A549 (cell line): Measurements from ENCODE around the gene ALG12. TPM values are rescaled to one million over a fixed set of nuclear protein-coding genes. Genes with fewer than 3 reads are reported as not detected.

ENCODE experiments used
- ATAC-seq, 2 experiments: fragments of 200-7000 bp in 1 of 2; fragments of >200 bp in 1 of 2; cut with Nextera tagmentation in 1 of 2; cut with Tn5 transposase in 1 of 2; 3 replicates each; pipeline versions ENCODE4 v1.8.0 to v1.9.1; 2018 to 2020; ENCODE audit warnings: mild to moderate bottlenecking in 1 of 2, moderate library complexity in 1 of 2
- CTCF ChIA-PET: fragments of 300-600 bp; sonication (Branson Sonifier 250); formaldehyde crosslinking; extraction: SDS; loops from one replicate; lab custom pipeline; 2021; ENCODE audit warnings: antibody characterized with exemption, inconsistent platforms; lab: Yijun Ruan, JAX
- POLR2A ChIA-PET: fragments of 350-600 bp; formaldehyde crosslinking; extraction: SDS; loops from one replicate; lab custom pipeline; 2021; ENCODE audit warnings: antibody characterized with exemption, inconsistent platforms; lab: Yijun Ruan, JAX
- DNase-seq, 2 experiments: peaks; one replicate each; pipeline versions ENCODE4 v3.0.0 to v3.0.0-alpha.2; 2011 to 2016; ENCODE audit warnings: low read depth in 1 of 2, low spot score in 1 of 2
- FAIRE-seq: peaks from 2 replicates; lab custom pipeline; 2011; peaks lifted over from hg19 to GRCh38; lab: Jason Lieb, UNC
- H3K27ac ChIP-seq, 2 experiments: fragments of >200 bp; sonication (Bioruptor Twin); formaldehyde crosslinking; 3 replicates each; pipeline ENCODE4 v1.5.1; 2016 to 2017
- H3K4me1 ChIP-seq: fragments of >200 bp; sonication (Bioruptor Twin); formaldehyde crosslinking; 3 replicates; pipeline ENCODE4 v1.6.1; 2016
- H3K4me2 ChIP-seq: fragments of >200 bp; sonication (Bioruptor Twin); formaldehyde crosslinking; 3 replicates; pipeline ENCODE4 v1.6.1; 2016
- H3K4me3 ChIP-seq: fragments of >200 bp; sonication (Bioruptor Twin); formaldehyde crosslinking; 3 replicates; pipeline ENCODE4 v1.5.1; 2016
- H3K9me3 ChIP-seq: fragments of >200 bp; sonication (Bioruptor Twin); formaldehyde crosslinking; 3 replicates; pipeline ENCODE4 v1.6.1; 2016
- ATOH8 ChIP-seq: fragments of 250-450 bp; sonication (Bioruptor Pico); IDR thresholded peaks from 2 replicates; pipeline ENCODE4 v1.5.0; 2020; ENCODE audit warnings: low read depth, mild to moderate bottlenecking, moderate library complexity
- CEBPB ChIP-seq, 2 experiments: fragments of >200 bp in 1 of 2; sonication (Bioruptor Twin) in 1 of 2; formaldehyde crosslinking in 1 of 2; IDR thresholded peaks; 2 replicates each; pipeline ENCODE4 v1.6.1; 2012 to 2016
- CHD4 ChIP-seq: fragments of 200-600 bp; sonication (generic); IDR thresholded peaks from 2 replicates; pipeline ENCODE4 v1.6.1; 2016; ENCODE audit warnings: antibody characterized with exemption, mild to moderate bottlenecking, borderline replicate concordance
- CTCF ChIP-seq: fragments of >200 bp; sonication (Bioruptor Twin); formaldehyde crosslinking; IDR thresholded peaks from 3 replicates; pipeline ENCODE4 v1.5.1; 2016
- EHMT2 ChIP-seq: fragments of 200-600 bp; sonication (generic); IDR thresholded peaks from 2 replicates; pipeline ENCODE4 v1.6.1; 2016; ENCODE audit warnings: antibody characterized with exemption, low read depth, mild to moderate bottlenecking, moderate library complexity
- EP300 ChIP-seq, 2 experiments: fragments of >200 bp; sonication (Bioruptor Twin); formaldehyde crosslinking; IDR thresholded peaks; 2 replicates in 1 of 2; 3 replicates in 1 of 2; pipeline ENCODE4 v1.6.1; 2016 to 2017
- ESRRA ChIP-seq: fragments of 150-350 bp; IDR thresholded peaks from 2 replicates; pipeline ENCODE4 v1.6.1; 2014; ENCODE audit warnings: mild to moderate bottlenecking, low read length, borderline replicate concordance
- FOSB ChIP-seq: fragments of 250-450 bp; sonication (Bioruptor Pico); IDR thresholded peaks from 2 replicates; pipeline ENCODE4 v1.5.0; 2020; ENCODE audit warnings: mild to moderate bottlenecking, moderate library complexity
- FOSL2 ChIP-seq, 2 experiments: fragments of 450-650 bp in 1 of 2; fragments of >200 bp in 1 of 2; sonication (Bioruptor Twin) in 1 of 2; formaldehyde crosslinking; IDR thresholded peaks; 2 replicates each; pipeline versions ENCODE4 v1.5.0 to v1.6.1; 2016 to 2020; ENCODE audit warnings: mild to moderate bottlenecking in 1 of 2, moderate library complexity in 1 of 2
- FOXS1 ChIP-seq: fragments of 250-450 bp; sonication (Bioruptor Pico); IDR thresholded peaks from 2 replicates; pipeline ENCODE4 v1.5.0; 2020; ENCODE audit warnings: mild to moderate bottlenecking, moderate library complexity
- GATA3 ChIP-seq: IDR thresholded peaks from 2 replicates; pipeline ENCODE4 v1.6.1; 2012; ENCODE audit warnings: borderline replicate concordance
- HDAC2 ChIP-seq: fragments of 200-600 bp; sonication (generic); IDR thresholded peaks from 2 replicates; pipeline ENCODE4 v1.6.1; 2016
- HOXA7 ChIP-seq: fragments of 250-450 bp; sonication (Bioruptor Pico); IDR thresholded peaks from 2 replicates; pipeline ENCODE4 v1.5.0; 2020; ENCODE audit warnings: mild to moderate bottlenecking, moderate library complexity
- HOXB13 ChIP-seq: fragments of 250-450 bp; sonication (Bioruptor Pico); IDR thresholded peaks from 2 replicates; pipeline ENCODE4 v1.5.0; 2020; ENCODE audit warnings: low read depth, mild to moderate bottlenecking, moderate library complexity
- HOXB5 ChIP-seq: fragments of 250-450 bp; sonication (Bioruptor Pico); IDR thresholded peaks from 2 replicates; pipeline ENCODE4 v1.5.0; 2020; ENCODE audit warnings: mild to moderate bottlenecking, moderate library complexity
- JUNB ChIP-seq: fragments of >200 bp; sonication (Bioruptor Twin); formaldehyde crosslinking; IDR thresholded peaks from 2 replicates; pipeline ENCODE4 v1.6.1; 2016
- MAX ChIP-seq: IDR thresholded peaks from 2 replicates; pipeline ENCODE4 v1.6.1; 2012
- NFE2L2 ChIP-seq: fragments of 150-350 bp; conservative IDR thresholded peaks from 2 replicates; pipeline ENCODE4 v1.6.1; 2014; ENCODE audit warnings: low read length
- NPAS2 ChIP-seq: fragments of 250-450 bp; sonication (Bioruptor Pico); IDR thresholded peaks from 2 replicates; pipeline ENCODE4 v1.8.0; 2022; ENCODE audit warnings: mild to moderate bottlenecking, moderate library complexity, borderline replicate concordance
- NR3C1 ChIP-seq: fragments of >200 bp; sonication (Bioruptor Twin); formaldehyde crosslinking; IDR thresholded peaks from 3 replicates; pipeline ENCODE4 v1.6.1; 2017
- POLR2A ChIP-seq: IDR thresholded peaks from 2 replicates; pipeline ENCODE4 v1.6.1; 2012; ENCODE audit warnings: mild to moderate bottlenecking, low read length
- RARB ChIP-seq: fragments of 250-450 bp; sonication (Bioruptor Pico); IDR thresholded peaks from 2 replicates; pipeline ENCODE4 v1.8.0; 2021; ENCODE audit warnings: mild to moderate bottlenecking, moderate library complexity
- RCOR1 ChIP-seq: fragments of 150-350 bp; IDR thresholded peaks from 2 replicates; pipeline ENCODE4 v1.6.1; 2014; ENCODE audit warnings: antibody characterized with exemption, low read length, low read depth
- REST ChIP-seq: fragments of 200-600 bp; sonication (generic); IDR thresholded peaks from 2 replicates; pipeline ENCODE4 v1.6.1; 2016; ENCODE audit warnings: antibody characterized with exemption, mild to moderate bottlenecking, moderate library complexity
- RNF2 ChIP-seq: fragments of 200-600 bp; sonication (generic); IDR thresholded peaks from 2 replicates; pipeline ENCODE4 v1.6.1; 2016; ENCODE audit warnings: low read depth, mild to moderate bottlenecking, antibody characterized with exemption, moderate library complexity, borderline replicate concordance
- SMC3 ChIP-seq: fragments of >200 bp; sonication (Bioruptor Twin); formaldehyde crosslinking; IDR thresholded peaks from 3 replicates; pipeline ENCODE4 v1.6.1; 2018; ENCODE audit warnings: inconsistent platforms
- TFCP2L1 ChIP-seq: fragments of 250-450 bp; sonication (Bioruptor Pico); IDR thresholded peaks from 2 replicates; pipeline ENCODE4 v1.5.0; 2021; ENCODE audit warnings: mild to moderate bottlenecking
- ZFP36 ChIP-seq: fragments of 450-650 bp; IDR thresholded peaks from 2 replicates; pipeline ENCODE4 v1.6.1; 2014; ENCODE audit warnings: borderline replicate concordance; ENCODE audit not compliant: partially characterized antibody
- ZNF302 ChIP-seq: fragments of 250-450 bp; sonication (Bioruptor Pico); IDR thresholded peaks from 2 replicates; pipeline ENCODE4 v1.9.0; 2021; ENCODE audit warnings: inconsistent platforms, mild to moderate bottlenecking, moderate library complexity
- WGBS: methylation state at CpG from one replicate; pipeline ENCODE4 v1.1.6; 2017; ENCODE audit errors: missing lambda C conversion rate; 5-methylcytosine and 5-hydroxymethylcytosine counted together
- polyA plus RNA-seq, 4 experiments: library from polyadenylated mRNA; depleted of rRNA in 3 of 4; stranded (reverse); fragments of >200 nt; fragmentation: RNase III in 1 of 4; extraction: RNeasy Plus Mini Kit Qiagen cat#74134 plus additional on column Dnase treatment in 1 of 4; gene quantifications; 2 replicates in 3 of 4; 3 replicates in 1 of 4; pipeline ENCODE4 v1.2.3, GENCODE V29; 2011 to 2017

The ALG12 gene
- polyA plus RNA-seq, 2 of the 4 experiments (the other 2 are of a cell fraction), result 4.4 to 7.7 TPM

- Histone ChIP-seq H3K9me3 (no peaks in the 10 kb centered on the region), H3K4me1 (peaks cover 12% of the 10 kb centered on the region), H3K27ac (no peak overlapping the region), H3K4me3 (no peak overlapping the region), H3K4me2 (no peak overlapping the region)
- ATAC-seq, result no peak
- ChIA-PET POLR2A (no interaction called here), CTCF (no interaction called here)
- no peak for DNase-seq
- TF ChIP-seq HOXB13 (CRISPR knock-in tag), result no peak
- no peak for TF ChIP-seq RARB (CRISPR knock-in tag)
- no peak for TF ChIP-seq FOXS1 (CRISPR knock-in tag)
- no peak for TF ChIP-seq NFE2L2
- TF ChIP-seq FOSL2 (IDR thresholded peaks at IDR 0.05), result no peak
- no peak for TF ChIP-seq FOSL2 (CRISPR knock-in tag; IDR thresholded peaks at IDR 0.05)
- TF ChIP-seq CTCF, result no peak
- TF ChIP-seq ZFP36, result no peak
- TF ChIP-seq HOXA7, result no peak
- TF ChIP-seq EP300 (IDR thresholded peaks at IDR 0.05), result no peak
- no peak for TF ChIP-seq CEBPB (IDR thresholded peaks at IDR 0.05)
- no peak for TF ChIP-seq EHMT2
- TF ChIP-seq HOXB5 (CRISPR knock-in tag), result no peak
- TF ChIP-seq RNF2, result no peak
- TF ChIP-seq CHD4, result no peak
- no peak for TF ChIP-seq TFCP2L1 (CRISPR knock-in tag)
- TF ChIP-seq FOSB, result no peak
- no peak for TF ChIP-seq HDAC2
- no peak for TF ChIP-seq POLR2A
- 91% methylated on average over 10 of the region's 14 CpGs for WGBS
- FAIRE-seq, result no peak
Measured at GRCh38 chr22:49858827-49859226, 59.4 kb downstream of the ALG12 start.

- DNase-seq (no peak), ATAC-seq (no peak), FAIRE-seq (no peak)
- H3K27ac ChIP-seq, result no peak overlapping the region
- POLR2A ChIA-PET, result no interaction called here
- no peaks in the 10 kb centered on the region for H3K9me3 ChIP-seq
- H3K4me3 ChIP-seq, result no peak overlapping the region
- no peak for TF ChIP-seq NPAS2 (CRISPR knock-in tag)
- TF ChIP-seq FOSL2 (IDR thresholded peaks at IDR 0.05), result no peak
- TF ChIP-seq FOSL2 (CRISPR knock-in tag; IDR thresholded peaks at IDR 0.05), result no peak
- TF ChIP-seq JUNB, result no peak
- TF ChIP-seq MAX, result no peak
- no peak for TF ChIP-seq GATA3
- TF ChIP-seq ESRRA, result no peak
- no peak for TF ChIP-seq RNF2
- TF ChIP-seq HOXB13 (CRISPR knock-in tag), result no peak
- no peak for TF ChIP-seq FOSB
- no peak for TF ChIP-seq NR3C1
- no peak for TF ChIP-seq REST
- TF ChIP-seq RCOR1, result no peak
- no peak for TF ChIP-seq SMC3
- no peak for TF ChIP-seq ATOH8 (CRISPR knock-in tag)
- no peak for TF ChIP-seq HDAC2
- TF ChIP-seq ZNF302 (CRISPR knock-in tag), result no peak
- TF ChIP-seq ZFP36, result no peak
- TF ChIP-seq CTCF, result no peak
- WGBS, result 95% methylated on average over 16 of the region's 31 CpGs
- H3K4me2 ChIP-seq, result no peak overlapping the region
- CTCF ChIA-PET, result interaction anchor here (1.2 kb wide), 1 partner anchor 58 kb away, joined by 4 read pairs; no protein-coding TSS in a partner anchor
- H3K4me1 ChIP-seq, result peaks cover 12% of the 10 kb centered on the region
Measured at GRCh38 chr22:49856766-49857618, 61.2 kb downstream of the ALG12 start.
